ENCODE results near the gene TMEM63B.

TMEM63B gene

GRCh38 chr6:44152533-44152932, 25.2 kb downstream of the TMEM63B start:
- POLR2A ChIA-PET, result no interaction called here
- no peak for TF ChIP-seq CTCF (IDR thresholded peaks at IDR 0.05; ENCODE audit: control extremely low read depth, extremely low read depth, low read depth, missing control alignments)
- CTCF ChIA-PET, result interaction anchor here (0.8 to 2.3 kb wide), 9 partner anchors 8 to 56 kb away, joined by 3 to 18 read pairs (median 4); no protein-coding TSS in a partner anchor
- no peak for DNase-seq (ENCODE audit: extremely low spot score)

GRCh38 chr6:44154067-44154466, 26.7 kb downstream of the TMEM63B start:
- ChIA-PET POLR2A (interaction anchor here (0.7 to 1.5 kb wide), 2 partner anchors 15 to 93 kb away, joined by 3 to 4 read pairs; partner anchors contain the start of gene HSP90AB1), CTCF (interaction anchor here (1.0 to 2.3 kb wide), 4 partner anchors 9 to 67 kb away, joined by 3 to 18 read pairs (median 4); no protein-coding TSS in a partner anchor)
- TF ChIP-seq CTCF (IDR thresholded peaks at IDR 0.05; ENCODE audit: control extremely low read depth, extremely low read depth, low read depth, missing control alignments), result no peak
- no peak for DNase-seq (ENCODE audit: extremely low spot score)

- ChIA-PET POLR2A (no interaction called here), CTCF (interaction anchor here (1.2 to 2.4 kb wide), 3 partner anchors 16 to 317 kb away, joined by 3 to 10 read pairs (median 6); no protein-coding TSS in a partner anchor)
- no peak for TF ChIP-seq CTCF (IDR thresholded peaks at IDR 0.05; ENCODE audit: control extremely low read depth, extremely low read depth, low read depth, missing control alignments)
- DNase-seq (ENCODE audit: extremely low spot score), result no peak
These were observed 29.3 kb downstream of the TMEM63B start for GRCh38 chr6:44156494-44157151.

- CTCF ChIA-PET, result interaction anchor here (0.9 to 2.4 kb wide), 6 partner anchors 13 to 317 kb away, joined by 3 to 10 read pairs (median 3); no protein-coding TSS in a partner anchor
- no peak for DNase-seq (ENCODE audit: extremely low spot score)
- POLR2A ChIA-PET, result no interaction called here
- TF ChIP-seq CTCF (IDR thresholded peaks at IDR 0.05; ENCODE audit: control extremely low read depth, extremely low read depth, low read depth, missing control alignments), result no peak
These were observed 29.8 kb downstream of the TMEM63B start for GRCh38 chr6:44157152-44157521.

- no peak for DNase-seq (ENCODE audit: extremely low spot score)
- POLR2A ChIA-PET, result interaction anchor here (0.5 kb wide), 1 partner anchor 20 kb away, joined by 6 read pairs; no protein-coding TSS in a partner anchor
- CTCF ChIA-PET, result no interaction called here
- no peak for TF ChIP-seq CTCF (IDR thresholded peaks at IDR 0.05; ENCODE audit: control extremely low read depth, extremely low read depth, low read depth, missing control alignments)
These were observed 31.4 kb downstream of the TMEM63B start, which contains the start of gene CAPN11 for GRCh38 chr6:44158770-44159228. CAPN11 (plus strand) TSS chr6:44158820; CDS start chr6:44158849, 29 bp downstream.

- CTCF ChIA-PET, result interaction anchor here (0.6 to 4.9 kb wide), 13 partner anchors 8 to 152 kb away, joined by 3 to 49 read pairs (median 4); no protein-coding TSS in a partner anchor
These were observed 34.6 kb downstream of the TMEM63B start for GRCh38 chr6:44161997-44162338.

More at GRCh38 chr6:44161997-44162338, 34.6 kb downstream of the TMEM63B start:
- no peak for TF ChIP-seq CTCF (IDR thresholded peaks at IDR 0.05; ENCODE audit: control extremely low read depth, extremely low read depth, low read depth, missing control alignments)
- POLR2A ChIA-PET, result no interaction called here
- DNase-seq (ENCODE audit: extremely low spot score), result no peak
